ENCODE results near the gene SPRR4. TPM values are rescaled to one million over a fixed set of nuclear protein-coding genes. Genes with fewer than 3 reads are reported as not detected.

The SPRR4 gene
- total and polyA plus RNA-seq, 10 donors, result not detected

GRCh38 chr1:152953761-152954160 is 16.7 kb upstream of the SPRR4 start:
- intact Hi-C loops (cut with DNase I; ENCODE audit: low total_unique reads), result no loop called here
- H3K27ac ChIP-seq, result no peak overlapping the region
- TF ChIP-seq POLR2A (IDR thresholded peaks at IDR 0.05) (no peak), POLR2AphosphoS5 (IDR thresholded peaks at IDR 0.05) (no peak)
- TF ChIP-seq, protein P1, sequence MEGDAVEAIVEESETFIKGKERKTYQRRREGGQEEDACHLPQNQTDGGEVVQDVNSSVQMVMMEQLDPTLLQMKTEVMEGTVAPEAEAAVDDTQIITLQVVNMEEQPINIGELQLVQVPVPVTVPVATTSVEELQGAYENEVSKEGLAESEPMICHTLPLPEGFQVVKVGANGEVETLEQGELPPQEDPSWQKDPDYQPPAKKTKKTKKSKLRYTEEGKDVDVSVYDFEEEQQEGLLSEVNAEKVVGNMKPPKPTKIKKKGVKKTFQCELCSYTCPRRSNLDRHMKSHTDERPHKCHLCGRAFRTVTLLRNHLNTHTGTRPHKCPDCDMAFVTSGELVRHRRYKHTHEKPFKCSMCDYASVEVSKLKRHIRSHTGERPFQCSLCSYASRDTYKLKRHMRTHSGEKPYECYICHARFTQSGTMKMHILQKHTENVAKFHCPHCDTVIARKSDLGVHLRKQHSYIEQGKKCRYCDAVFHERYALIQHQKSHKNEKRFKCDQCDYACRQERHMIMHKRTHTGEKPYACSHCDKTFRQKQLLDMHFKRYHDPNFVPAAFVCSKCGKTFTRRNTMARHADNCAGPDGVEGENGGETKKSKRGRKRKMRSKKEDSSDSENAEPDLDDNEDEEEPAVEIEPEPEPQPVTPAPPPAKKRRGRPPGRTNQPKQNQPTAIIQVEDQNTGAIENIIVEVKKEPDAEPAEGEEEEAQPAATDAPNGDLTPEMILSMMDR (IDR thresholded peaks at IDR 0.05 in 8 of 11, conservative IDR thresholded peaks at IDR 0.05 in 3 of 11), result no peak
- WGBS, 5 donors, result 70 to 92% (median 78%) methylated on average over 2 to 7 of the region's 7 CpGs
- H3K9me3 ChIP-seq, result no peaks in the 10 kb centered on the region
- peaks cover 0 to 4% (median 0%) of the 10 kb centered on the region in 7 donors for H3K27me3 ChIP-seq (replicated peaks in 1 of 7)
- H3K4me1 ChIP-seq, result no peaks in the 10 kb centered on the region
- DNase-seq, result no peak
- no peaks in the 10 kb centered on the region for H3K36me3 ChIP-seq
- no peak overlapping the region for H3K4me3 ChIP-seq

- 69 to 88% (median 83%) methylated on average over 6 of the region's 6 CpGs for WGBS, 5 donors
- H3K27me3 ChIP-seq (replicated peaks in 1 of 7), result peaks cover 0 to 4% (median 0%) of the 10 kb centered on the region in 7 donors
- H3K27ac ChIP-seq, result no peak overlapping the region
- no peaks in the 10 kb centered on the region for H3K9me3 ChIP-seq
- no peaks in the 10 kb centered on the region for H3K36me3 ChIP-seq
- intact Hi-C loops (cut with DNase I; ENCODE audit: low total_unique reads), result no loop called here
- TF ChIP-seq POLR2AphosphoS5 (IDR thresholded peaks at IDR 0.05) (no peak), POLR2A (IDR thresholded peaks at IDR 0.05) (no peak)
- TF ChIP-seq, protein P1 (IDR thresholded peaks at IDR 0.05 in 8 of 11, conservative IDR thresholded peaks at IDR 0.05 in 3 of 11), result no peak
- DNase-seq, result no peak
- H3K4me3 ChIP-seq, result no peak overlapping the region
- H3K4me1 ChIP-seq, result no peaks in the 10 kb centered on the region
These were observed 16.0 kb upstream of the SPRR4 start for GRCh38 chr1:152954436-152954835.

- peaks cover 0 to 20% (median 0%) of the 10 kb centered on the region in 7 donors for H3K27me3 ChIP-seq (replicated peaks in 1 of 7)
- H3K36me3 ChIP-seq, result no peaks in the 10 kb centered on the region
- H3K4me3 ChIP-seq, result no peak overlapping the region
- no peak overlapping the region for H3K27ac ChIP-seq
- no peaks in the 10 kb centered on the region for H3K4me1 ChIP-seq
- intact Hi-C loops (cut with DNase I; ENCODE audit: low total_unique reads), result no loop called here
- no peaks in the 10 kb centered on the region for H3K9me3 ChIP-seq
- no peak for TF ChIP-seq POLR2A (IDR thresholded peaks at IDR 0.05)
- TF ChIP-seq, protein P1 (IDR thresholded peaks at IDR 0.05 in 8 of 11, conservative IDR thresholded peaks at IDR 0.05 in 3 of 11), result no peak
- no peak for TF ChIP-seq POLR2AphosphoS5 (IDR thresholded peaks at IDR 0.05)
- WGBS, 5 donors, result 79 to 87% (median 82%) methylated on average over 3 of the region's 3 CpGs
- no peak for DNase-seq
These were observed 12.9 kb upstream of the SPRR4 start for GRCh38 chr1:152957561-152957960.

GRCh38 chr1:152959273-152959672 is 11.2 kb upstream of the SPRR4 start:
- no peak overlapping the region for H3K4me3 ChIP-seq
- H3K9me3 ChIP-seq, result no peaks in the 10 kb centered on the region
- H3K27ac ChIP-seq, result no peak overlapping the region
- WGBS, 5 donors, result 74 to 83% (median 79%) methylated on average over 3 of the region's 3 CpGs
- intact Hi-C loops (cut with DNase I; ENCODE audit: low total_unique reads), result no loop called here
- TF ChIP-seq POLR2A (IDR thresholded peaks at IDR 0.05) (no peak), POLR2AphosphoS5 (IDR thresholded peaks at IDR 0.05) (no peak)
- TF ChIP-seq, protein P1 (IDR thresholded peaks at IDR 0.05 in 8 of 11, conservative IDR thresholded peaks at IDR 0.05 in 3 of 11), result no peak
- peaks cover 0 to 16% (median 0%) of the 10 kb centered on the region in 7 donors for H3K27me3 ChIP-seq (replicated peaks in 1 of 7)
- H3K4me1 ChIP-seq, result no peaks in the 10 kb centered on the region
- no peaks in the 10 kb centered on the region for H3K36me3 ChIP-seq
- no peak for DNase-seq
